ENCODE measurements around the gene NT5DC2. TPM values are rescaled to one million over a fixed set of nuclear protein-coding genes. Genes with fewer than 3 reads are reported as not detected.

NT5DC2 gene
- total RNA-seq, 4 donors from 2014 or later: 21.7 to 69.5 (median 34.7) TPM

DNA sequence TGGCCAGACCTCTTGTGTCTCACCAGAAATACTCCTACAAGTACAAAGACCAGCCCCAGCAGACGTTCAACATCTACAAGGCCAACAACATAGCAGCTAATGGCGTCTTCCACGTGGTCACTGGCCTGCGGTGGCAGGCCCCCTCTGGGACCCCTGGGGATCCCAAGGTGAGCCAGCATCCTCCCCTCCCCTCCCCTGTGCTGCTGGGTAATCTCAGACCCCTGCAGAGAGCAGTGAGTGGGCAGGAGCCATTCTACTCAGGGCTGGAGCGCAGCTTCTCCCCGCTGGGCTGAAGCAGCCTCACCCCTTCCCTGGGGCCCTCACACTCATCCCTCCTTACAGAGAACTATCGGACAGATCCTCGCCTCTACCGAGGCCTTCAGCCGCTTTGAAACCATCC, 28.7 kb downstream of the NT5DC2 start:
- Histone ChIP-seq H3K27ac (no peak overlapping the region), H3K27me3 (no peaks in the 10 kb centered on the region), H3K4me3 (no peak overlapping the region), H3K4me1 (no peaks in the 10 kb centered on the region), H3K36me3 (peaks cover 0 to 23% of the 10 kb centered on the region in 2 donors), H3K9me3 (no peaks in the 10 kb centered on the region)
- TF ChIP-seq POLR2AphosphoS5 (IDR thresholded peaks at IDR 0.05) (no peak), POLR2A (IDR thresholded peaks at IDR 0.05) (no peak), EP300 (IDR thresholded peaks at IDR 0.05) (no peak)
- TF ChIP-seq, protein P1, sequence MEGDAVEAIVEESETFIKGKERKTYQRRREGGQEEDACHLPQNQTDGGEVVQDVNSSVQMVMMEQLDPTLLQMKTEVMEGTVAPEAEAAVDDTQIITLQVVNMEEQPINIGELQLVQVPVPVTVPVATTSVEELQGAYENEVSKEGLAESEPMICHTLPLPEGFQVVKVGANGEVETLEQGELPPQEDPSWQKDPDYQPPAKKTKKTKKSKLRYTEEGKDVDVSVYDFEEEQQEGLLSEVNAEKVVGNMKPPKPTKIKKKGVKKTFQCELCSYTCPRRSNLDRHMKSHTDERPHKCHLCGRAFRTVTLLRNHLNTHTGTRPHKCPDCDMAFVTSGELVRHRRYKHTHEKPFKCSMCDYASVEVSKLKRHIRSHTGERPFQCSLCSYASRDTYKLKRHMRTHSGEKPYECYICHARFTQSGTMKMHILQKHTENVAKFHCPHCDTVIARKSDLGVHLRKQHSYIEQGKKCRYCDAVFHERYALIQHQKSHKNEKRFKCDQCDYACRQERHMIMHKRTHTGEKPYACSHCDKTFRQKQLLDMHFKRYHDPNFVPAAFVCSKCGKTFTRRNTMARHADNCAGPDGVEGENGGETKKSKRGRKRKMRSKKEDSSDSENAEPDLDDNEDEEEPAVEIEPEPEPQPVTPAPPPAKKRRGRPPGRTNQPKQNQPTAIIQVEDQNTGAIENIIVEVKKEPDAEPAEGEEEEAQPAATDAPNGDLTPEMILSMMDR (IDR thresholded peaks at IDR 0.05): no peak
- 87% methylated on average over 3 of the region's 10 CpGs; no CpG with 5 or more reads in 1 of the 2 donors for WGBS, 2 donors (ENCODE audit: low coverage in 1 of 2)
- ATAC-seq: no peak

DNA sequence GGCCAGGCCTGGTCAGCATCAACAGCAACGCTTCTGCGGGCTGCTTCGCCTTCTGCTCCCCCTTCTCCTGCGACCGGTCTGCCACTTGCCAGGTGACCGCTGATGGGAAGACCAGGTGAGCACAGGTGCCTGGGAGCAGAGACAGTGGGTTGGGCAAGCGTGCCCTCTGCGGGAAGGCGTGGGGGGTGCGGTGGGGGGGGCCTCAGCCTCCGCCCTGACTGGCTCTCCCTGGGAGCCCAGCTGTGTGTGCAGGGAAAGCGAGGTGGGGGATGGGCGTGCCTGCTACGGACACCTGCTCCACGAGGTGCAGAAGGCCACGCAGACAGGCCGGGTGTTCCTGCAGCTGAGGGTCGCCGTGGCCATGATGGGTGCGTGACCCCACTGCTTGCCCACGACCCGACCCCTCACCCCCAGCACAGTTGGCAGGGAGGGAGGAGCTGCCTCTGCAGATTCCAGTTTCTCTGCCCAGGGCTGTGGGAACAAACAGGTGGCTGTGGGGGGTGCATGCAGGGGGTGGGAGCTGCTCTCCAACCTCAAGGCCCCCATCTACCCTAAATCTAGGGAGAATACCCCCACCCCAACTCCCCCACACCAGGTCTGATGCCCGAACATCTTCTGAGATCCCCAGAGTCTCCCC, 29.8 kb downstream of the NT5DC2 start:
- WGBS, 2 donors (ENCODE audit: low coverage in 1 of 2): 67% methylated on average over 1 of the region's 23 CpGs; no CpG with 5 or more reads in 1 of the 2 donors
- Histone ChIP-seq H3K9me3 (no peaks in the 10 kb centered on the region), H3K4me1 (no peaks in the 10 kb centered on the region), H3K4me3 (no peak overlapping the region), H3K27me3 (no peaks in the 10 kb centered on the region), H3K36me3 (peaks cover 0 to 20% of the 10 kb centered on the region in 2 donors), H3K27ac (no peak overlapping the region)
- TF ChIP-seq POLR2AphosphoS5 (IDR thresholded peaks at IDR 0.05): no peak
- no peak for TF ChIP-seq POLR2A (IDR thresholded peaks at IDR 0.05)
- TF ChIP-seq, protein P1 (IDR thresholded peaks at IDR 0.05): no peak
- no peak for TF ChIP-seq EP300 (IDR thresholded peaks at IDR 0.05)
- ATAC-seq: no peak

- Histone ChIP-seq H3K27ac (no peak overlapping the region), H3K4me3 (no peak overlapping the region), H3K36me3 (peaks cover 0 to 16% of the 10 kb centered on the region in 2 donors), H3K4me1 (peaks cover 0 to 6% (median 0%) of the 10 kb centered on the region in 3 donors), H3K27me3 (no peaks in the 10 kb centered on the region), H3K9me3 (no peaks in the 10 kb centered on the region)
- no peak for TF ChIP-seq EP300 (IDR thresholded peaks at IDR 0.05)
- TF ChIP-seq, protein P1 (IDR thresholded peaks at IDR 0.05): no peak
- TF ChIP-seq POLR2AphosphoS5 (IDR thresholded peaks at IDR 0.05): no peak
- TF ChIP-seq POLR2A (IDR thresholded peaks at IDR 0.05): no peak
- ATAC-seq: no peak
- 98% methylated on average over 8 of the region's 11 CpGs; no CpG with 5 or more reads in 1 of the 2 donors for WGBS, 2 donors (ENCODE audit: low coverage in 1 of 2)
Measured at GRCh38 chr3:52502808-52503350, 30.8 kb downstream of the NT5DC2 start.

- TF ChIP-seq EP300 (IDR thresholded peaks at IDR 0.05): no peak
- TF ChIP-seq POLR2A (IDR thresholded peaks at IDR 0.05): no peak
- TF ChIP-seq, protein P1 (IDR thresholded peaks at IDR 0.05): no peak
- TF ChIP-seq POLR2AphosphoS5 (IDR thresholded peaks at IDR 0.05): no peak
- Histone ChIP-seq H3K4me1 (peaks cover 0 to 6% (median 0%) of the 10 kb centered on the region in 3 donors), H3K27me3 (no peaks in the 10 kb centered on the region), H3K4me3 (no peak overlapping the region), H3K27ac (no peak overlapping the region), H3K36me3 (peaks cover 0 to 15% of the 10 kb centered on the region in 2 donors), H3K9me3 (no peaks in the 10 kb centered on the region)
- WGBS, 2 donors (ENCODE audit: low coverage in 1 of 2): 88% methylated on average over 4 of the region's 11 CpGs; no CpG with 5 or more reads in 1 of the 2 donors
- ATAC-seq: no peak
Measured at GRCh38 chr3:52502001-52502400, 31.7 kb downstream of the NT5DC2 start.

GRCh38 chr3:52501046-52501445, 32.6 kb downstream of the NT5DC2 start:
- TF ChIP-seq EP300 (IDR thresholded peaks at IDR 0.05) (no peak), POLR2AphosphoS5 (IDR thresholded peaks at IDR 0.05) (no peak), POLR2A (IDR thresholded peaks at IDR 0.05) (no peak)
- TF ChIP-seq, protein P1 (IDR thresholded peaks at IDR 0.05): no peak
- H3K4me3 ChIP-seq: no peak overlapping the region
- no peaks in the 10 kb centered on the region for H3K27me3 ChIP-seq
- WGBS, 2 donors (ENCODE audit: low coverage in 1 of 2): 90% methylated on average over 4 of the region's 11 CpGs; no CpG with 5 or more reads in 1 of the 2 donors
- ATAC-seq: no peak
- H3K4me1 ChIP-seq: peaks cover 0 to 9% (median 0%) of the 10 kb centered on the region in 3 donors
- peaks cover 0 to 15% of the 10 kb centered on the region in 2 donors for H3K36me3 ChIP-seq
- no peak overlapping the region for H3K27ac ChIP-seq
- H3K9me3 ChIP-seq: no peaks in the 10 kb centered on the region
